SIG-M5 treated with dmso at 0.1 percent for 504 hours (cell line): ENCODE measurements around the gene GMCL1.
"Not testable (repeated sequence)": the region's sequence is repeated elsewhere in the genome, so short reads cannot be mapped to it uniquely, and the experiment has no call there.

Experiments
- DNase-seq: peaks from one replicate; lab custom pipeline; 2025; ENCODE audit not compliant: unreplicated experiment; lab: John Stamatoyannopoulos, UW

GMCL1 gene

GRCh38 chr2:69805887-69806286 is 23.6 kb upstream of the GMCL1 start:
- DNase-seq, result no peak

GRCh38 chr2:69807821-69808540 is 21.5 kb upstream of the GMCL1 start:
- no peak for DNase-seq

- no peak for DNase-seq
Measured at GRCh38 chr2:69810550-69810949, 18.9 kb upstream of the GMCL1 start.

- DNase-seq, result no peak
Measured at GRCh38 chr2:69811018-69811417, 18.4 kb upstream of the GMCL1 start.

- DNase-seq, result no peak
Measured at GRCh38 chr2:69811591-69811990, 17.9 kb upstream of the GMCL1 start.

- DNase-seq, result no peak
Measured at GRCh38 chr2:69815717-69816116, 13.7 kb upstream of the GMCL1 start.

GRCh38 chr2:69816923-69817542 is 12.4 kb upstream of the GMCL1 start:
- DNase-seq, result peak; percentile 94

- no peak for DNase-seq
Measured at GRCh38 chr2:69817729-69818501, 11.5 kb upstream of the GMCL1 start.

GRCh38 chr2:69827796-69828540 is 1.5 kb upstream of the GMCL1 start:
- DNase-seq, result no peak

GRCh38 chr2:69828938-69829255 is 563 bp upstream of the GMCL1 start:
- DNase-seq, result no peak

- DNase-seq, result peak; percentile 55
Measured at GRCh38 chr2:69830045-69830905, 815 bp downstream of the GMCL1 start.

- not testable (repeated sequence) for DNase-seq
Measured at GRCh38 chr2:69830906-69831241, 1.4 kb downstream of the GMCL1 start.

- no peak for DNase-seq
Measured at GRCh38 chr2:69831354-69831905, 2.0 kb downstream of the GMCL1 start.

- no peak for DNase-seq
Measured at GRCh38 chr2:69833752-69834151, 4.3 kb downstream of the GMCL1 start.

- DNase-seq, result no peak
Measured at GRCh38 chr2:69835666-69836065, 6.2 kb downstream of the GMCL1 start.

- no peak for DNase-seq
Measured at GRCh38 chr2:69836316-69836715, 6.9 kb downstream of the GMCL1 start.

GRCh38 chr2:69837533-69837932 is 8.1 kb downstream of the GMCL1 start:
- no peak for DNase-seq

- no peak for DNase-seq
Measured at GRCh38 chr2:69843993-69844392, 14.5 kb downstream of the GMCL1 start.

GRCh38 chr2:69844560-69844959 is 15.1 kb downstream of the GMCL1 start:
- no peak for DNase-seq
